OCI-LY3 (cell line): ENCODE data around the gene SEPTIN1.

Source experiments
- H2AFZ ChIP-seq: fragments of 200-600, 300-600 bp; shearing (Covaris generic); 2 replicates; pipeline ENCODE4 v1.6.0; 2014; ENCODE audit warnings: antibody characterized with exemption, low read depth, low read length
- H3K27ac ChIP-seq: fragments of 200-600, 300-600 bp; sonication (generic); 2 replicates; pipeline ENCODE4 v1.5.1; 2014; ENCODE audit warnings: mild to moderate bottlenecking, low read length, moderate library complexity, mixed read lengths
- H3K27me3 ChIP-seq: fragments of 200-600, 300-600 bp; sonication (generic); 2 replicates; pipeline ENCODE4 v1.6.1; 2014; ENCODE audit warnings: low read depth, low read length, mixed read lengths
- H3K36me3 ChIP-seq: fragments of 200-600, 300-600 bp; sonication (generic); replicated peaks from 2 replicates; pipeline ENCODE3; 2014; ENCODE audit warnings: low read depth, low read length, mixed read lengths
- H3K4me1 ChIP-seq: fragments of 300-600, 200-600 bp; sonication (generic); 2 replicates; pipeline ENCODE4 v1.6.1; 2014; ENCODE audit warnings: low read length, mixed read lengths
- H3K4me2 ChIP-seq: fragments of 200-600, 300-600 bp; sonication (generic); 2 replicates; pipeline ENCODE4 v1.6.1; 2014; ENCODE audit warnings: low read length, mixed read lengths
- H3K4me3 ChIP-seq: fragments of 300-600, 200-600 bp; sonication (generic); 2 replicates; pipeline ENCODE4 v1.5.1; 2014; ENCODE audit warnings: antibody characterized with exemption, mild to moderate bottlenecking, low read length, moderate library complexity
- H3K79me2 ChIP-seq: fragments of 300-600, 200-600 bp; shearing (Covaris generic); 2 replicates; pipeline ENCODE4 v1.6.1; 2014; ENCODE audit warnings: mild to moderate bottlenecking, low read length, mixed read lengths
- H3K9ac ChIP-seq: fragments of 300-600, 200-600 bp; shearing (Covaris generic); 2 replicates; pipeline ENCODE4 v1.6.0; 2014; ENCODE audit warnings: mild to moderate bottlenecking, low read length, moderate library complexity
- H3K9me3 ChIP-seq: fragments of 200-600, 300-600 bp; shearing (Covaris generic); 2 replicates; pipeline ENCODE4 v1.6.1; 2014; ENCODE audit warnings: low read length, mixed read lengths; ENCODE audit not compliant: insufficient read depth
- H4K20me1 ChIP-seq: fragments of 200-600, 300-600 bp; sonication (generic); 2 replicates; pipeline ENCODE4 v1.6.1; 2016; ENCODE audit warnings: low read length, mixed read lengths; ENCODE audit not compliant: insufficient read depth
- EZH2phosphoT487 ChIP-seq: fragments of 200-600 bp; shearing (Covaris generic); IDR thresholded peaks from 2 replicates; pipeline ENCODE4 v1.6.1; 2018; ENCODE audit warnings: antibody characterized with exemption, mixed run types, low read depth
- TF ChIP-seq, protein P1 (sequence below): fragments of 200-600, 300-600 bp; sonication (generic); IDR thresholded peaks from 2 replicates; pipeline ENCODE4 v1.5.1; 2014; ENCODE audit warnings: antibody characterized with exemption, low read length, low read depth

The SEPTIN1 gene

DNA sequence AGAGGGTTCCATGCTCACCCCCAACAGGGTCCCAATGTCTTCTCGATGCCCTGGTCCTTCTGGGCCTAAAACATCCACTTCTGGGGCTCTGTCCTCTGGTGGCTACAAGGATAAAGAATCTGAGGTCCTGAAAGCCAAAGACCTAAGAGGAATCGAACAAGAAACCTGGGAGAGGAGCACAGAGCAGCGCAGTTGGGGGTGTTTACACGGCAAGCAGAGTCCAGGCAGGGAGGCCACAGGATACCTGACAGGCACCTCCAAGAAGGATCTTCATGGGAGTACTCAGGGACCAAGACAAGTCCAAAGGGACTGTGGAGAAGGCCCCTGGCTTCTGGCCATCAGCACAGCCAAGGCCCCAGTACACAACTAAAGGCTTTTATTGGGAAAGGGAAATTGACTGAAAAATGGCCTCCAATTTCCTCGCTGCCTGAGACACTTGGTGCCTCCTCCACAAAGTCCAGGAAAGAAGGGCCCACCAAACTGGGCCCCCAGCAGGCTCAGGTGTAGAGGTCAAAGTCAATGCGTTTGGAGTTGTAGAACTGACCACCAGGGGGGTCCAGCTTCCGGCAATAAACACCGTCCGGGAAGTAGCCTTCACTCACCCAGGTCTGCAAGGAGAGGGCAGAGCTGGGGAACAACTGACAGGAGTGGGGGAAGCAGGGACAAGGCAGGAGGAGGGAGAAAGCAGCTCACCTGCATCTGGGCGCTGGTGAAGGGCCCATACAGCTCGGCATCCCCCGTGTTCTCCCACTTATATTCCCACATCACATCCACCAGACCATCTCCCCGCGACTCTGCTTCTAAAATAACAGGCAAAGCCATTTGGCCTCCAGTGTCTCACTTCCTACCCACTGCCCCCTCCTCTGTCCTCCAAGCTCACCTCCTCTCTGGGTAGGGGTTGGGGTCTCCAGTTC lies 29.6 kb downstream of the SEPTIN1 start:
- Histone ChIP-seq H2AFZ (no peak overlapping the region), H3K9me3 (no peaks in the 10 kb centered on the region), H3K27me3 (no peaks in the 10 kb centered on the region), H3K4me2 (no peak overlapping the region), H3K4me1 (peaks cover 24% of the 10 kb centered on the region), H3K27ac (no peak overlapping the region), H3K79me2 (peaks cover 19% of the 10 kb centered on the region), H4K20me1 (no peaks in the 10 kb centered on the region), H3K4me3 (no peak overlapping the region), H3K9ac (no peak overlapping the region), H3K36me3 (peaks cover 26% of the 10 kb centered on the region)
- no peak for TF ChIP-seq EZH2phosphoT487
- TF ChIP-seq, protein P1, sequence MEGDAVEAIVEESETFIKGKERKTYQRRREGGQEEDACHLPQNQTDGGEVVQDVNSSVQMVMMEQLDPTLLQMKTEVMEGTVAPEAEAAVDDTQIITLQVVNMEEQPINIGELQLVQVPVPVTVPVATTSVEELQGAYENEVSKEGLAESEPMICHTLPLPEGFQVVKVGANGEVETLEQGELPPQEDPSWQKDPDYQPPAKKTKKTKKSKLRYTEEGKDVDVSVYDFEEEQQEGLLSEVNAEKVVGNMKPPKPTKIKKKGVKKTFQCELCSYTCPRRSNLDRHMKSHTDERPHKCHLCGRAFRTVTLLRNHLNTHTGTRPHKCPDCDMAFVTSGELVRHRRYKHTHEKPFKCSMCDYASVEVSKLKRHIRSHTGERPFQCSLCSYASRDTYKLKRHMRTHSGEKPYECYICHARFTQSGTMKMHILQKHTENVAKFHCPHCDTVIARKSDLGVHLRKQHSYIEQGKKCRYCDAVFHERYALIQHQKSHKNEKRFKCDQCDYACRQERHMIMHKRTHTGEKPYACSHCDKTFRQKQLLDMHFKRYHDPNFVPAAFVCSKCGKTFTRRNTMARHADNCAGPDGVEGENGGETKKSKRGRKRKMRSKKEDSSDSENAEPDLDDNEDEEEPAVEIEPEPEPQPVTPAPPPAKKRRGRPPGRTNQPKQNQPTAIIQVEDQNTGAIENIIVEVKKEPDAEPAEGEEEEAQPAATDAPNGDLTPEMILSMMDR, result no peak

DNA sequence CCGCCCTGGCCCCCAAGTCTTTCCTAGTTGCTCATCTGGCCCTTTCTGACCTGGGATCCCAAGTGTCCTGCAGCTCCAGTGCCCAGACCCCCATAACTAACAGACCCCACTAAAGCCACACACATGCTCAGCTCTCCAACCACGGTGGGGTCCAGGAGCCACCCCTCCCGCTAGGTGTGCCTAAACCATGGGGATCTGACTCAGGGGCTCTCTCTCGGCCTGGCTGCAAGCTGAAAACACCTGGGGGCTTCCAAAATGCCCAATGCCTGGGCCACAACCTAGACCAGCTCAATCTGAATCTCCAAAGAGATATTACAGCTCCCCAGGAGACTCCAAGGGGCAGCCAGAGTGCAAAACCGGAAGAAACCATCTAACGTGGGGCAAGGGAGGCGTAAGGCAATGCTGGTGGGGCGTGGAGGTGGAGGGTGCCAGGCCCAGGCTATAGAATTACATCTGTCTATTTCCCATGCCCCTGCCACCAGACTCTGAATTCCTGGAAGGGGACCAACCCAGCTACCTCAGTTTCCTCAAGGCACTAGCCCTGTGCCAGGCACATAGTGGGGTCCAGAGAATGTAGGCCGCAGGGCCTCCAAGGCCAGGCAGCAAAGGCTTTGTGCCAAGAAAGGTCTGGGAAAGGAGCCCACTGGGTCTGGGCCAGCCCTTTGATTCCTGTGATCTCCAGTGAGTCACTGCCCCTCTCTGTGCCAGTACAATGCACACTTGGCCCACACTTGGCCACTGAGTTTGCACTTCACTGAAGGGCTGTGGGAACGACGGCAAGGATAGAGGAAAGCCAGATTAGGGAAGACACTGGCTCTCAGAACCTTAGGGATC lies 30.6 kb downstream of the SEPTIN1 start:
- Histone ChIP-seq H3K9ac (no peak overlapping the region), H4K20me1 (no peaks in the 10 kb centered on the region), H2AFZ (no peak overlapping the region), H3K27ac (no peak overlapping the region), H3K9me3 (no peaks in the 10 kb centered on the region), H3K4me2 (no peak overlapping the region), H3K27me3 (no peaks in the 10 kb centered on the region), H3K4me3 (no peak overlapping the region), H3K79me2 (peaks cover 19% of the 10 kb centered on the region), H3K36me3 (peaks cover 26% of the 10 kb centered on the region), H3K4me1 (peaks cover 24% of the 10 kb centered on the region)
- TF ChIP-seq EZH2phosphoT487, result no peak
- TF ChIP-seq, protein P1, result no peak

DNA sequence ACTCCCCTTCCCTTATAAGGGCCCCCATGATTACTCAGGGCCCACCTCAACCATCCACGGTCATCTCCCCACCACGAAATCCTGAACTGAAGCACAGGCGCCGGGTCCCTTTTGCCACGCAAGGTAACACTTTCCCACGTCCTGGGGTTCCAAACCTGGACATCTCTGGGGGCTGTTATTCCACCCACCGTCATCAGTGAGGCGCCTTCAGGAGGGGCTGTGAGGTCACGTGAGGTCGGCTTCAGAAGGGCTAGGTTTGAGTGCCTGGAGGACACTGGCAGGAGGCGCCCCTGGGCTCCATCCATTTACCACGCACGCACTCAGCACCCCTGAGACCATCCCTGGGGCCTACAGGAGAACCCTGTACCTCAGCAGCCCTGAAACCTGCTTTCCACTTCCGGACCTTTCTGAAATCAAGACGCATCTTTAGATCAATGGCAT lies 31.3 kb downstream of the SEPTIN1 start:
- Histone ChIP-seq H2AFZ (no peak overlapping the region), H3K4me1 (peaks cover 20% of the 10 kb centered on the region), H4K20me1 (no peaks in the 10 kb centered on the region), H3K4me3 (no peak overlapping the region), H3K9me3 (no peaks in the 10 kb centered on the region), H3K27me3 (no peaks in the 10 kb centered on the region), H3K36me3 (peaks cover 26% of the 10 kb centered on the region), H3K9ac (no peak overlapping the region), H3K79me2 (peaks cover 17% of the 10 kb centered on the region), H3K27ac (no peak overlapping the region), H3K4me2 (no peak overlapping the region)
- TF ChIP-seq, protein P1, result no peak
- no peak for TF ChIP-seq EZH2phosphoT487
